Measurements from ENCODE around the gene ANTXRL.
"Not testable (repeated sequence)": the region's sequence is repeated elsewhere in the genome, so short reads cannot be mapped to it uniquely, and the experiment has no call there.

- TF ChIP-seq, protein P1, sequence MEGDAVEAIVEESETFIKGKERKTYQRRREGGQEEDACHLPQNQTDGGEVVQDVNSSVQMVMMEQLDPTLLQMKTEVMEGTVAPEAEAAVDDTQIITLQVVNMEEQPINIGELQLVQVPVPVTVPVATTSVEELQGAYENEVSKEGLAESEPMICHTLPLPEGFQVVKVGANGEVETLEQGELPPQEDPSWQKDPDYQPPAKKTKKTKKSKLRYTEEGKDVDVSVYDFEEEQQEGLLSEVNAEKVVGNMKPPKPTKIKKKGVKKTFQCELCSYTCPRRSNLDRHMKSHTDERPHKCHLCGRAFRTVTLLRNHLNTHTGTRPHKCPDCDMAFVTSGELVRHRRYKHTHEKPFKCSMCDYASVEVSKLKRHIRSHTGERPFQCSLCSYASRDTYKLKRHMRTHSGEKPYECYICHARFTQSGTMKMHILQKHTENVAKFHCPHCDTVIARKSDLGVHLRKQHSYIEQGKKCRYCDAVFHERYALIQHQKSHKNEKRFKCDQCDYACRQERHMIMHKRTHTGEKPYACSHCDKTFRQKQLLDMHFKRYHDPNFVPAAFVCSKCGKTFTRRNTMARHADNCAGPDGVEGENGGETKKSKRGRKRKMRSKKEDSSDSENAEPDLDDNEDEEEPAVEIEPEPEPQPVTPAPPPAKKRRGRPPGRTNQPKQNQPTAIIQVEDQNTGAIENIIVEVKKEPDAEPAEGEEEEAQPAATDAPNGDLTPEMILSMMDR (conservative IDR thresholded peaks at IDR 0.05; ENCODE audit: low read depth, low read length), result not testable (repeated sequence)
- not testable (repeated sequence) for TF ChIP-seq EZH2 (IDR thresholded peaks at IDR 0.05; ENCODE audit: low read length, unreplicated experiment); EZH2phosphoT487 (IDR thresholded peaks at IDR 0.05; ENCODE audit: borderline replicate concordance, low read length)
Observed at GRCh38 chr10:46377651-46378050, 90.9 kb downstream of the ANTXRL start.

Data from PC-3 (cell line).